SK-N-SH treated with all-trans-retinoic acid at 6 μM for 48 hours (cell line): ENCODE measurements around the gene RGS7.
"Not testable (repeated sequence)": the region's sequence is repeated elsewhere in the genome, so short reads cannot be mapped to it uniquely, and the experiment has no call there.

ENCODE experiments used
- ARNTL ChIP-seq: fragments of 450-650 bp; formaldehyde crosslinking; IDR thresholded peaks from 2 replicates; pipeline ENCODE4 v1.5.0; 2020; ENCODE audit warnings: low read depth, mild to moderate bottlenecking, moderate library complexity, borderline replicate concordance
- CSDC2 ChIP-seq: fragments of 250-450 bp; sonication (Bioruptor Pico); IDR thresholded peaks from 2 replicates; pipeline ENCODE4 v1.5.0; 2020; ENCODE audit warnings: mild to moderate bottlenecking, moderate library complexity
- GLIS3 ChIP-seq: fragments of 250-450 bp; sonication (Bioruptor Pico); IDR thresholded peaks from 2 replicates; pipeline ENCODE4 v1.5.0; 2020; ENCODE audit warnings: mild to moderate bottlenecking, moderate library complexity
- ZFP30 ChIP-seq: fragments of 450-650 bp; formaldehyde crosslinking; IDR thresholded peaks from 2 replicates; pipeline ENCODE4 v1.5.0; 2022; ENCODE audit warnings: mild to moderate bottlenecking, moderate library complexity
- TF ChIP-seq, protein P1 (sequence below): fragments of 250-450 bp; sonication (Bioruptor Pico); IDR thresholded peaks from 2 replicates; pipeline ENCODE4 v1.8.0; 2020; ENCODE audit warnings: mild to moderate bottlenecking, moderate library complexity, borderline replicate concordance

- not testable (repeated sequence) for TF ChIP-seq ZFP30; CSDC2 (CRISPR knock-in tag); GLIS3 (CRISPR knock-in tag); ARNTL
- TF ChIP-seq, protein P1, sequence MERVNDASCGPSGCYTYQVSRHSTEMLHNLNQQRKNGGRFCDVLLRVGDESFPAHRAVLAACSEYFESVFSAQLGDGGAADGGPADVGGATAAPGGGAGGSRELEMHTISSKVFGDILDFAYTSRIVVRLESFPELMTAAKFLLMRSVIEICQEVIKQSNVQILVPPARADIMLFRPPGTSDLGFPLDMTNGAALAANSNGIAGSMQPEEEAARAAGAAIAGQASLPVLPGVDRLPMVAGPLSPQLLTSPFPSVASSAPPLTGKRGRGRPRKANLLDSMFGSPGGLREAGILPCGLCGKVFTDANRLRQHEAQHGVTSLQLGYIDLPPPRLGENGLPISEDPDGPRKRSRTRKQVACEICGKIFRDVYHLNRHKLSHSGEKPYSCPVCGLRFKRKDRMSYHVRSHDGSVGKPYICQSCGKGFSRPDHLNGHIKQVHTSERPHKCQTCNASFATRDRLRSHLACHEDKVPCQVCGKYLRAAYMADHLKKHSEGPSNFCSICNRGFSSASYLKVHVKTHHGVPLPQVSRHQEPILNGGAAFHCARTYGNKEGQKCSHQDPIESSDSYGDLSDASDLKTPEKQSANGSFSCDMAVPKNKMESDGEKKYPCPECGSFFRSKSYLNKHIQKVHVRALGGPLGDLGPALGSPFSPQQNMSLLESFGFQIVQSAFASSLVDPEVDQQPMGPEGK (CRISPR knock-in tag): not testable (repeated sequence)
These were observed 594.5 kb downstream of the RGS7 start for GRCh38 chr1:240762471-240762987.
